Right ventricle myocardium inferior (tissue), 1 donor: ENCODE results near the gene CPNE8. TPM values are rescaled to one million over a fixed set of nuclear protein-coding genes. Genes with fewer than 3 reads are reported as not detected.

Source experiments
- ATAC-seq: fragments of 200-7000 bp; cut with Tn5 transposase; one replicate; pipeline ENCODE4 v1.9.1; 2020; ENCODE audit warnings: mild to moderate bottlenecking, moderate library complexity
- DNase-seq: peaks from one replicate; pipeline ENCODE4 v3.0.0; 2021; ENCODE audit errors: missing footprints
- intact Hi-C: fragments of 100-400 bp; cut with DNase I; formaldehyde crosslinking; loops from one replicate; pipeline ENCODE4 v1.11.0; 2022
- total RNA-seq: library from RNA; stranded (reverse); fragmentation: NEBNext Ultra II Directional; extraction: Animal tissue kit (Norgen Biotek cat#: 25700); gene quantifications from one replicate; pipeline ENCODE4 v1.2.1, GENCODE V29; 2021
- donor health status: DM: no; HTN: yes; CAD: no; lungs with severe emphysema.

The CPNE8 gene
- total RNA-seq, 1 donor from 2014 or later: 8.3 TPM

DNA sequence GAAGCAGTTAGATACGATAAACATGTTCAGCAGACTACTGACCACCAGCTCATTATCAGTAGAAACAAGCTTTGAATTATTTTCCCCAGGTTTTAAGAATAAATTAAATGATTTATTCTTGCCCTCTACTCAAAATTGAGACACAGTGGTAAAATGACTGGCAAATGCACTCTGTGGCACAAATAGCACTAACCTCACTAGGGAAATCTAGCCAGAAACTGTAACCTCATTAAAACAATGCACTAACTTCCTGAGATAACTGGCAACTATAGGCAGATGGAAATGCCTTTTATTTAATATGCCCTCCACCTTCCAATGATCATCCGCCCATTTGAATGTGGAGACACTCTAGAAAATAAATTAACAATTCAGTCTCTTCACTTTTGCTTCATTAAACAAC lies 33.2 kb downstream of the CPNE8 start:
- ATAC-seq (no peak), DNase-seq (no peak)
- intact Hi-C loops: no loop called here

DNA sequence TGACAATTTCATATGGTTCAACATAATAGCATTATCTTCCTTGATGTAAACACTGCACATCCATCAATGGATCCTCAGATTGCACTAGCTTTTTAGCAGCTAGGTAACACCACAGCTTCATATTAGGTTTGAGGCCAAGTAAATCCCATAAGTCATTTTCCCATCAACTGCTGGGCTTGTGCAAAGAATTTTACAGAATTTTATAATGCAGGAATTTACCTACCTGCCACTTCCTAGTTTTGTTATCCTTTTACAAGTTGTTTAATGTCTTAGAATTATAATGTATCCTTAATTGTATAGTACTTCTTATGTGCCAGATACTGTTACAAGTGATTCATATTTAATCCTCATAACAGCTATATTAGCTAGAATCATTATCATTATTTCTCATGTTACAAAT lies 36.4 kb downstream of the CPNE8 start:
- intact Hi-C loops: no loop called here
- DNase-seq: no peak
- no peak for ATAC-seq

DNA sequence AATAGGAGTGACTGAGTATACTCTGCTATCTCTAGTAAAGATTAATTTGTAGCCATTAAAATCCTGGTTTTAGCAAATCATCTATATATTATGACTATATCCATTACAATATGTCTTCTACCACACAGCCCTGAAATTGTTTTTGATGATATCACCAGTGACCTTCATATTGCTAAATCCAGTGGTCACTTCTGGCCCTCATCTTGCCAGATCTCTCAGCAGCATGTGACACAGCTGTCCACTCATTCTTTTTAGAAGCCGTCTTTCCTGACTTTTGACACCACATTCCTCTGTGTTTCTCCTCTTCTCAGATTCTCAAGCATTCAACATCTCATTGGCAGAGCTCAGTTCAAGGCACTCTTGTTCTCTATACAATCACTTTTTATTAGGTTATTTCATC lies 54.9 kb downstream of the CPNE8 start:
- ATAC-seq (no peak), DNase-seq (no peak)
- intact Hi-C loops: no loop called here

DNA sequence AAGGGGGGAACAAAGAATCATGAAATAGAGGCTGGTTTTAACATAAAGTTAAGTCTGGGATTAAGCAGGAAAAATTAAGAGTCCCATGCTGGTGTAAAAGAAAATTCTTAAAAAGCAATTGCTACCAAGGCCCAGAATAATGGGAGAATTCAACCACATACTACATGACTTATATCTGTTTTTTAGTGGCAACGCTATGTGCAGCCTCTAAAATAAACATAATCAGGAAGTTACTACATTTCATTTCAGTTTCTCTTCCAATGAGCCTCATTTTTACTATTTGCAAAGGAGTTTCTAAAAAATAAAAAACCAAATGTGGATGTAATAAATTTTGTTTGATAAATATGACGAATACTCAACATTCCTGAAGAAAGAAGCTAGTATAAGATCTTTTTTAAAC lies 58.1 kb downstream of the CPNE8 start:
- ATAC-seq (no peak), DNase-seq (no peak)
- intact Hi-C loops: no loop called here

DNA sequence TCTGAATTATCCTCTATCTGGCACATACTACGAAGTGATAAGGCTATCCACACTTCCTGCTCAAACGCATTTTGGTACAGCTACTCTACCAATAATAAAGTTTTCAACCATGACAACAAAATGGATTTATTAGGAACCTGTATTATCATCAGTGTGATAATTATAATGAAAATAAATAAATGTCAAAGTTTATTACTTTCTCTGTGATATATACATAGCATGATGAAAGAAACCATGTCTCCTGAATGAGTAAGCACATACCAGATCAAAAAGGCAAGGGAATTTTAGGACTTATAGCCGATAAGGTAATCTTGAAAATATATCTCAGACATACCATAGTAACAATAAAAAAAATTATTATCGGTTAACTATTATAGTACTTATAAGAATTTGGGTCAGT lies 61.1 kb downstream of the CPNE8 start:
- ATAC-seq: no peak
- DNase-seq: no peak
- intact Hi-C loops: no loop called here

DNA sequence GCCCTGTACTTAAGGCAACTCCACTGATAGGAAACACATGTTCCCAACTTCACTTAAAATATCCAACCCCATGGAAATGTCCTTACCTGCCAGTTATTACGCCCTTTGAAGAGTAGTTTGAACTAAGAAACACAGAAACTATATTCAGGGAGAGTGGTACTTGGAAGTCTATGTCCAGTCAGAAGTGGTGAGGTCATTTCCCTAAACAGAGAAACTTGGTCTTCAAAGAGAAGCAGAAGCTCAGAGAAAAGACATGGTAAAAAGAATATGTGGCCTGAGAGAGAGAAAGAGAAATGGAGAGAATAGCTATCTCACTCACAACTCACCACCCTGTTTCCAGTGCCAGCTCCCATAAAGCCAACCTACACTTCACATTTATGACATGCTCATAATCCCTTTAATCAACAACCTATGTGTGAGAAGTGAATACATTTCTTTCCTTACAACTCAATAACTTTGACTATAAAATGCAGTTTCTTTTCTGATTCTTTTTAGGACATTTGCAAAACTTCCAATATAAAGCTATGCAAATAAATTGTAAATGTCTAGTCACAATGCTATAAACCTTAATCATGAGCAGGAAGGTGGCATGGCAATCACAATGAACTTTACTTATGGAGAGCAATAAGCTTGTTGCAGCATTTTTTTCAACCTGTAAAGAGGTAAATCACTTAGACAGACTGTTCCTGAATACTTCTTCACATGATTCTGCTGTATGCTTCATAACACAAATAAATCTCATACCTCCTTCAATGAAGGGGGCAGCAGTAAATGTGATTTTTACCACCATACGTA lies 67.1 kb downstream of the CPNE8 start:
- no peak for ATAC-seq

DNA sequence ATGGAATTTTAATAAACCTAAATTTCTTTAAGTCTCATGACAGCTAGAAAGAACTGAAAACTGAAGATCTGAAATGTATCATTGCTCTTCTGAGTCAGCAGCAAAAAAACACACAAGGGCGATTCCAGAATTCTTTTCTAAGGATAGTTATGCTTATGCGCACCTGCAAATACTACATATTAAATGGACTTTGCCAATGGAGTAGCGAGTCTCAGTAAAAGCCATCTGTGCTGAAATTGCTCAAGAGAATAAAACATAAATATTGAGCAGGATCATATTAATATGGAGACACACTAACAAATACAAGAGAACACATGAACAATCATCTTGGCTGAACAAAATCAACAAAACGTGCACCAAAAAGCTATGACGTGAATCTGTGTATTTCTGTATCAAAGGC lies 73.7 kb downstream of the CPNE8 start:
- DNase-seq (no peak), ATAC-seq (no peak)
- intact Hi-C loops: loop anchor here (5.0 kb wide), 1 partner anchor 76 kb away; the partner anchor contains the start of gene CPNE8

More for the DNA sequence above, 67.1 kb downstream of the CPNE8 start:
- DNase-seq: no peak
- intact Hi-C loops: no loop called here

DNA sequence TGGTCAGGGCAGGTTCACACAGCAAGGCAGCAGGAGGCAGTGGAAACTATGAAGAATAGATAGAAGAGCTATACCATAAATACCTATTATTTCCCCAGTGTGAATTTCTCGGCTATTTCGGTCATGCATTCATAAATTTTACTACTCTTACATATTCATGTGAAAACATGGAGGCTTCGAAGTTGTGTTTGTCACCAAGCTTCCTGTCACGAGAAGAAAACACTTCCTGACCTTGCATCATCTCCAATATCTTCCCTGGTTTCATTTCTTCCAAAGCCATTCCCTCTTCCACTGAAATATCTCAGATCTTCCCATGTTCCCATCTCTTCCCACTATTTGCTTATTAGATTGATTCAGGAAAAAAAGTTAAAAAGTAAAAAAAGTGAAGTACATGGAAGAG lies 80.4 kb downstream of the CPNE8 start:
- intact Hi-C loops: no loop called here
- no peak for DNase-seq
- ATAC-seq: no peak

DNA sequence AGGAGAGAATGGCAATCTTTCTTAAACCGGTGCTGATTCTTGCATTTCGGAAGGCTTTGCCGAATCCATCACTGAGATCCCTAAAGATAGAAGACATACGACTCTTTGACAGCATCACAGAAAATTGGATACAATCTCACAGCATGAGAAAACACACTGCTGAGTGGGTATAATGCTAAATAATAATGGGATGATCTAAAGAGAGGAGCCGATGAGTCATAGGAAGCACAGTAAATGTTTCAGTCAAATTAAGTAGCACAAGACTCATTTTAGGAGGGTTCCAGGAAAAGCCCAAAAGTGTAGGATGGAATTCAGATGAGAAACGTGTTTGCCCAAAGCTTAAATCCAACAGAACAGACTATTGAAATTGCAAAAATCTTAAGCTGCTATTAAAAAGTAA lies 81.7 kb downstream of the CPNE8 start:
- DNase-seq: no peak
- intact Hi-C loops: no loop called here

DNA sequence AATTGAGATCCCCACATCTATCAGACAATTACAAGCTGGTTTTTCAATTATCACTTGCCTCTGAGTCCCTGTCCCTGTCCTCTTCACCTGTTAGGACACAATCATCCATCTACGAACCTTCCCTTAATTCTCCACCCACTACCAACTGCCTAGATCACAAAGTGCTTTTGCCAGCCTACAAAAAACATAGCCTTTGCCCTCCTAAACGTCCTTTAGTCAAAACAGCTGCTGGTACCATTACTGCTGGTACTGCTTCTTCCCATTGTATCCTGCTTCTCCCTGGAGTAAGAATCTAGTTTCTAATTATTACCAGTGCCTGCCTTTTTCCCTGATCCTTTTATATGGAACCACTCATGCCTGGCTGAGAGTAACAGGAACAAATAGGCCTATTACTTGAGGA lies 82.1 kb downstream of the CPNE8 start:
- intact Hi-C loops: no loop called here
- DNase-seq: no peak
- ATAC-seq: no peak

More for the DNA sequence above, 81.7 kb downstream of the CPNE8 start:
- ATAC-seq: no peak

DNA sequence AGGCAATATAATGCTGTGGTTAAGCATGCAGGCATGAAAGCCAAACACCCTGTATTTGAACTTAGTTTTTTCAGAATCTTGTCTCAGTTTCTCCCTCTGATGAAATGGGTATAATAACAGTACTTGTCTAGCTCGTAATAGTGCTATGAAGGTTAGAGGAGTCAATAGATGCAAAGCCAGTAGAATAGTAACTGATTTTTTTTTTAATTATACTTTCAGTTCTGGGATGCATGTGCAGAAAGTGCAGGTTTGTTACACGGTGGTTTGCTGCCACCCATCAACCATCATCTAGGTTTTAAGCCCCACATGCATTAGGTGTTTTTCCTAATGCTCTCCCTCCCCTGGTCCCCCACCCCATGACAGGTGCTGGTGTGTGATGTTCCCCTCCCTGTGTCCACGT lies 87.4 kb downstream of the CPNE8 start:
- DNase-seq (no peak), ATAC-seq (no peak)
- intact Hi-C loops: no loop called here

DNA sequence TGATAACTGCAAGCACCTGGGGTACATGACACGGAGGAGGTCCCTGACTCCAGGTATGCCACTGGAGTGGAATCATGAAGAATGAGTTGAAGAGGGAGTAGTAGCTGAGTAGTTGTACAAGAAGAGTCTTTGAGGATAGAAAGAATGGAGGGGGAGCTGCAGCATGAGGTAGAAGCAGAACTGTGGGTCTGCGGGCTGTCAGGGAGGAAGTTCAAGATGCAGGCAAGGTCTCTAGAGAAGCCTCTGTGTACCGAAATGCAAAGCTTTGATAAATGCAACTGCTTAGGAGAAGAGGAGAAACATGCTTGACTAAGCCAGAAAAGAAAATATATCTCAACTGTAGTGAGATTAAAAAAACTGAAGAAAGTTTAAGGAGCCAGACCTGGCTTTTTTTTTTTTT lies 91.5 kb downstream of the CPNE8 start:
- DNase-seq (no peak), ATAC-seq (no peak)
- intact Hi-C loops: no loop called here

DNA sequence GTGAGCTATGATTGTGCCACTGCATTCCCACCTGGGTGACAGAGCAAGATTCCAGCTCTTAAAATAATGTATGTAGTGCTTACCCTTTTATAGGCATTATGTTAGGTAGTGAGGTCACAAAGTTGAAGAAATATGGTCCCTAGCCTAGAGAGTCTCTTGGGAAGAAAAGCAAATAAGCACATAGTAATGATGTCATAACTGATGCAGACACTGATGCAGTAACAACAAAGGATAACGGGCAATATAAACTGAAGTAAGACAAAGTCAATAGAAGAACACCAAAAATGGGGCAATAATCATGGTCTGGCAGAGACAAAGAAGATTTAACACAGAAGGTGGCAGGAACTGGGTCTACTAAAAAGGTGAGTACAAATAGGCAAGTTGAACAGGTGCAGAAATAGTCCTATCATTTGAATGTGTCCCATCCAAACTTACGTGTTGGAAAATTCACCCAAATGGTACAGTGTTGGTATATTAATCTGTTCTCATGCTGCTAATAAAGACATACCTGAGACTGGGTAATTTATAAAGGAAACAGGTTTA lies 93.5 kb downstream of the CPNE8 start:
- DNase-seq (no peak), ATAC-seq (no peak)
- intact Hi-C loops: no loop called here

DNA sequence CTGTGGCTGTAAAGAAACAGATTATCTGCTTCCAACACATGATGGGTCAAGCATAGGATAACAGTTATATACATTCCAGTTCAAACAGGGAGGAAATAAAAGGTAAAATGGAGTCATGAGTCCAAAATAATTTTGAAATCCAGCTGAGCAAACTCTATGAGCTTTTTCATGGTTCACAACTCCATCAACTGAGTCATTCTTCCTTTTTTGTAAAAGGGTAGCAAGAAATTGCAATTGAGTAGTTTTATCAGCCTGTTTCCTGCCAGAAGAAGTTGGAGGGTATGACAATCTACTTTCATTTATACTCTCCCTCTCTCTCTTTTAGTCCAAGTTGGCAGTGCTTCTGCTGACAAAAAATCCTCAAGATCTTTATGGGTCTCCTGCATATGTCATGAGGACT lies 95.6 kb downstream of the CPNE8 start:
- DNase-seq: no peak
- intact Hi-C loops: no loop called here
- no peak for ATAC-seq

DNA sequence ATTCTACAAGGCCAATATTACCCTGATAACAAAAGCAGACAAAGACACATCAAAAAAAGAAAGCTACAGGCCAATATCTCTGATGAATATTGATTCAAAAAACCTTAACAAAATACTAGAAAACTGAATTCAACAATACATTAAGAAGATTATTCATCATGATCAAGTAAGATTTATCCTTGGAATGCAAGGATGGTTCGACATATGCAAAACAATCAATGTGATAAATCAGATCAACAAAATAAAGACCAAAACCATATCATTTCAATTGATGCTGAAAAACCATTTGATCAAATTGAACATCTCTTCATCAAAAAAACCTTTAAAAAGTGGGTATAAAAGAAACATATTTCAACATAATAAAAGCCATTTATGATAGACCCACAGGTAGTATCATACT lies 117.3 kb downstream of the CPNE8 start:
- ATAC-seq (no peak), DNase-seq (no peak)
- intact Hi-C loops: no loop called here

DNA sequence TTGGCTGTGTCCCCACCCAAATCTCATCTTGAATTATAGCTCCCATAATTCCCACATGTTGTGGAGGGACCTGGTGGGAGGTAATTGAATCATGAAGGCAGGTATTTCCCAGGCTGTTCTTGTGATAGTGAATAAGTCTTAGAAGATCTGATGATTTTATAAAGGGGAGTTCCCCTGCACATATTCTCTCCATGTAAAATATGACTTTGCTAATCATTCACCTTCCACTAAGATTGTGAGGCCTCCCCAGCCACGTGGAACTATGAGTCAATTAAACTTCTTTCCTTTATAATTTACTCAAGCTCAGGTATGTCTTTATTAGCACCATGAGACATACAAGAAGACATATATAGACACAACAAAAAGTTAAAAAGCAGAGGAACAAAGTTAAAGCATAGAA lies 120.0 kb downstream of the CPNE8 start:
- intact Hi-C loops: no loop called here
- DNase-seq (no peak), ATAC-seq (no peak)

DNA sequence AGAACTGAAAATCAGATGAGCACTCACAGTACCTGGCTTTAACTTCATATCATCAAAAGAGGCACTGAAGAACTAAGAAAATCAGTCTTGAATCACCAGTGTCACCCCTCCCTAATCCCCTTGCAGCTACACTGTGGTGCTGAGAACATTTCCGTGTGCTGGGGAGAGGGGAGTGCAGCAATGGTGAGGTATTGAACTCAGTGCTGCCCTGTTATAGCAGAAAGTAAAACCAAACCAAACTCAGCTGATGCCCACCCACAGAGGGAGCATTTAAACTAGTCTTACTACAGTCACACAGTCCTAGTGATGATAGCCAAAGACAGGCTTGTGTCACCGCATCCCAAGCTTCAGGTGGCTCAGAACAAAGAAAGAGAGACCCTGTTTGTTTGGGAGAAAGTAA lies 122.1 kb downstream of the CPNE8 start:
- no peak for ATAC-seq
- intact Hi-C loops: no loop called here
- DNase-seq: no peak

DNA sequence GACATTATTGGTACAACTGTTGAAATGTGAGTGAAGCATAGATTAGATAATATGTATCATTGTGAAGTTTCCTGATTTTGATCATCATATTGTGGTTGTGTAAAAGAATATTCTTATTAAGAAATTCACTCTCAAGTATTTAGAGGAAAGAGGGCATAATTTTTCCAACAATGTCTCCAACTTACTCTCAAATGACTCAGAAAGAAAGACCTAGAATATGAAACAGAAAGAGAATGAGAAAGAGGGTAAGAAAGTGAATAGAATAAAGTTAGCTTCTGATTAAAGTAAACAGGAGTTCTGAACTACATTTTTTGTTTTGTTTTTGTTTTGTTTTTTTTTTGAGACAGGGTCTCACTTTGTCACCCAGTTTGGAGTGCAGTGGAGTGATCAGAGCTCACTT lies 123.0 kb downstream of the CPNE8 start:
- intact Hi-C loops: no loop called here
- ATAC-seq (no peak), DNase-seq (no peak)

DNA sequence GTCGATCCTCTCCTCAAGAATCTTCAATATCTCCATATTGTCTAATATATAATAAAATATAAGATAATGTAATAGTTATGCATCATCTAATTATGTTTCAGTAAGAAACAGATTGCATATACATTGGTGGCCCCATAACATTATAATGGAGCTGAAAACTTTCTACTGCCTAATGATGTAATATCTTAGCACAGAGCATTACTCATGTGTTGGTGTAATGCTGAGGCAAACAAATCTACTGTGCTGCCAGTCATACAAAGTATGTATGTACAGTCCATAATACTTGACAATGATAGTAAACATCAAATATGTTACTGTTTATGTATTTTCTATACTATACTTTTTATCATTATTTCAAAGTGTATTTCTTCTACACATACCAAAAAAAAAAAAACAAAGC lies 128.7 kb downstream of the CPNE8 start:
- intact Hi-C loops: no loop called here
- DNase-seq: no peak
- ATAC-seq: no peak

DNA sequence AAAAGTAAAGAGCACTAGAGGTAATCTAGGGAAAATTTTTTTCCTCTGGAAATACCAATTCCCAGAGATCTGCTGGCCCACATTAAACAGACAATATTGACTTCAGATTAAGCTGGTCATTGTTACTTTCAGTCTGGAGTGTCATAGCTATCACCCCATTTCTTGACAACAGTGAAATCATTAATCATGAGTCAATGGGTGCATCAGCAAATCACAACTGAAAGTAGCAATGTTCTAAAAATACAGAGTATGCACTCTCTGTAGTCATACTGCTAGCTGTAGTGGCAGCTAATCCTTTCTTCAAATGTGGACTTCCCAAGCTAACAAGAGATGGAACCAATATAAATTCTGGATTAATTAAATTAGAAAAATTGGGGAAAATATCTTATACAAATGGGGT lies 129.9 kb downstream of the CPNE8 start:
- no peak for ATAC-seq
- DNase-seq: no peak
- intact Hi-C loops: no loop called here

DNA sequence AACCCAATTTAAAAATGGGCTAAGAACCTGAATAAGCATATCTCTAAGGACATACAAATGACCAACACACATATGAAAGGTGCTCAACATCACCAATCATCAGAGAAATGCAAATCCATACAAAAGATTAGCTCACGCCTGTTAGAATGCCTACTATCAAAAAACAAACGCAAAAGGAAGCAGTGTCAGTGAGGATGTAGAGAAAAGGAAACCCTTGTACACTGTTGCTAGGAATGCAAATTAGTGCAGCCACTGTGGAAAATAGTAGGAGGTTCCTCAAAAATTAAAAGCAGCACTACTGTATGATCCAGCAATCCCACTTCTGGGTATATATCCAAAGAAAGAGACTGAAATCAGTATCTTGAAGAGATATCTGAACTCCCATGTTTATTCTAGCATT lies 133.0 kb downstream of the CPNE8 start:
- no peak for DNase-seq
- ATAC-seq: no peak
- intact Hi-C loops: no loop called here
